ENCODE results near the gene TFCP2.

DNA sequence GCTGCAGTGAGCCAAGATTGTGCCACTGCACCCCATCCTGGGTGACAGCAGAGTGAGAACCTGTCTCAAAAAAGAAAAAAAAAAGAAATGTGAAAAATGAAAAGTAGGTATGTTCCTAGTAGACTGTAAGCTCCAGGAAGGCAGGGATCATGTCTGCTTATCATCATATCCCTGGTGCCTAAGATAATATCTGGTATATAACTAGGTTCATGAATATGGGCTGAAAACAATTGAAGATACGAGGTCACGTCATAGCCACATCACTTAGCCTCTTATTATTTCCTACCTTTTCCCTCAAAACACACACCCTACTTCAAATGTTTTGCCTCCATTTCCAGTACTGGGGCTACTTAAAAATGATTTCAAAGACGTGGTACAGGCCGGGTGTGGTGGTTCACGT is 42.0 kb upstream of the TFCP2 start:
- TF ChIP-seq, protein P1, sequence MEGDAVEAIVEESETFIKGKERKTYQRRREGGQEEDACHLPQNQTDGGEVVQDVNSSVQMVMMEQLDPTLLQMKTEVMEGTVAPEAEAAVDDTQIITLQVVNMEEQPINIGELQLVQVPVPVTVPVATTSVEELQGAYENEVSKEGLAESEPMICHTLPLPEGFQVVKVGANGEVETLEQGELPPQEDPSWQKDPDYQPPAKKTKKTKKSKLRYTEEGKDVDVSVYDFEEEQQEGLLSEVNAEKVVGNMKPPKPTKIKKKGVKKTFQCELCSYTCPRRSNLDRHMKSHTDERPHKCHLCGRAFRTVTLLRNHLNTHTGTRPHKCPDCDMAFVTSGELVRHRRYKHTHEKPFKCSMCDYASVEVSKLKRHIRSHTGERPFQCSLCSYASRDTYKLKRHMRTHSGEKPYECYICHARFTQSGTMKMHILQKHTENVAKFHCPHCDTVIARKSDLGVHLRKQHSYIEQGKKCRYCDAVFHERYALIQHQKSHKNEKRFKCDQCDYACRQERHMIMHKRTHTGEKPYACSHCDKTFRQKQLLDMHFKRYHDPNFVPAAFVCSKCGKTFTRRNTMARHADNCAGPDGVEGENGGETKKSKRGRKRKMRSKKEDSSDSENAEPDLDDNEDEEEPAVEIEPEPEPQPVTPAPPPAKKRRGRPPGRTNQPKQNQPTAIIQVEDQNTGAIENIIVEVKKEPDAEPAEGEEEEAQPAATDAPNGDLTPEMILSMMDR (IDR thresholded peaks at IDR 0.05; ENCODE audit: low read length) = no peak
- no peak for TF ChIP-seq EZH2 (IDR thresholded peaks at IDR 0.05; ENCODE audit: borderline replicate concordance, low read length)

Measured in OCI-LY1 (cell line).